Trophoblast cell (in vitro differentiated cells and primary cell): Measurements from ENCODE around the gene SF3A2.

Experiments
- DNase-seq, 2 donors: peaks; one replicate each; pipeline ENCODE4 v3.0.0-alpha.2; 2016
- H2AFZ ChIP-seq: 2 replicates; pipeline ENCODE4 v1.6.1; 2013; ENCODE audit warnings: low read length, moderate library complexity, mild to moderate bottlenecking; ENCODE audit not compliant: insufficient read depth, poor library complexity
- H2AK5ac ChIP-seq: 2 replicates; pipeline ENCODE4 v1.6.1; 2013; ENCODE audit warnings: mild to moderate bottlenecking, low read length
- H2BK120ac ChIP-seq: 2 replicates; pipeline ENCODE4 v1.6.1; 2013; ENCODE audit warnings: low read length, mild to moderate bottlenecking, moderate library complexity; ENCODE audit not compliant: insufficient read depth, poor library complexity
- H2BK12ac ChIP-seq: 2 replicates; pipeline ENCODE4 v1.6.1; 2013; ENCODE audit warnings: mild to moderate bottlenecking, low read length, moderate library complexity
- H2BK5ac ChIP-seq: 2 replicates; pipeline ENCODE4 v1.6.1; 2013; ENCODE audit warnings: low read length, low read depth, moderate library complexity, mild to moderate bottlenecking; ENCODE audit not compliant: poor library complexity
- H3K14ac ChIP-seq: 2 replicates; pipeline ENCODE4 v1.6.1; 2013; ENCODE audit warnings: mild to moderate bottlenecking, low read length
- H3K18ac ChIP-seq: 2 replicates; pipeline ENCODE4 v1.6.1; 2013; ENCODE audit warnings: mild to moderate bottlenecking, low read length
- H3K23ac ChIP-seq: 2 replicates; pipeline ENCODE4 v1.6.1; 2013; ENCODE audit warnings: low read length
- H3K27ac ChIP-seq: 2 replicates; pipeline ENCODE4 v1.5.1; 2013; ENCODE audit warnings: low read depth, mild to moderate bottlenecking, inconsistent platforms, low read length, moderate library complexity
- H3K27me3 ChIP-seq: 2 replicates; pipeline ENCODE4 v1.6.1; 2013; ENCODE audit warnings: inconsistent platforms, mild to moderate bottlenecking, low read length, moderate library complexity; ENCODE audit not compliant: insufficient read depth
- H3K36me3 ChIP-seq, 2 experiments: 1 replicate in 1 of 2; 2 replicates in 1 of 2; pipeline ENCODE4 v1.6.1; 2013; ENCODE audit warnings: low read length in 2 of 2, mild to moderate bottlenecking in 2 of 2, moderate library complexity in 1 of 2; ENCODE audit not compliant: insufficient read depth in 2 of 2, control insufficient read depth in 1 of 2
- H3K4ac ChIP-seq: 2 replicates; pipeline ENCODE4 v1.6.1; 2013; ENCODE audit warnings: low read depth, mild to moderate bottlenecking, low read length, moderate library complexity
- H3K4me1 ChIP-seq, 2 experiments: 1 replicate in 1 of 2; 2 replicates in 1 of 2; pipeline ENCODE4 v1.6.1; 2013; ENCODE audit warnings: low read length in 2 of 2, mild to moderate bottlenecking in 2 of 2, moderate library complexity in 1 of 2; ENCODE audit not compliant: insufficient read depth in 2 of 2, control insufficient read depth in 1 of 2
- H3K4me2 ChIP-seq: 2 replicates; pipeline ENCODE4 v1.6.1; 2013; ENCODE audit warnings: inconsistent platforms, mild to moderate bottlenecking, low read length, moderate library complexity
- H3K4me3 ChIP-seq: 2 replicates; pipeline ENCODE4 v1.5.1; 2013; ENCODE audit warnings: mild to moderate bottlenecking, low read depth, low read length, inconsistent platforms
- H3K79me1 ChIP-seq: one replicate; pipeline ENCODE4 v1.6.1; 2013; ENCODE audit warnings: low read length
- H3K79me2 ChIP-seq: 2 replicates; pipeline ENCODE4 v1.6.1; 2013; ENCODE audit warnings: low read length, mild to moderate bottlenecking; ENCODE audit not compliant: control insufficient read depth, insufficient read depth, poor library complexity
- H3K9ac ChIP-seq: 2 replicates; pipeline ENCODE4 v1.6.1; 2013; ENCODE audit warnings: mild to moderate bottlenecking, low read length
- H3K9me3 ChIP-seq: 2 replicates; pipeline ENCODE4 v1.6.1; 2013; ENCODE audit warnings: low read depth, mild to moderate bottlenecking, control low read depth, inconsistent platforms, low read length; ENCODE audit not compliant: insufficient read depth
- H4K12ac ChIP-seq: 2 replicates; pipeline ENCODE4 v1.6.1; 2013; ENCODE audit warnings: low read depth, mild to moderate bottlenecking, low read length, moderate library complexity
- H4K8ac ChIP-seq: 2 replicates; pipeline ENCODE4 v1.6.1; 2013; ENCODE audit warnings: low read depth, mild to moderate bottlenecking, low read length, moderate library complexity
- H4K91ac ChIP-seq: one replicate; pipeline ENCODE4 v1.6.1; 2013; ENCODE audit warnings: low read depth, mild to moderate bottlenecking, low read length, moderate library complexity
- WGBS: extraction: QIAGEN DNeasy Blood & Tissue Kit; methylation state at CpG from one replicate; pipeline ENCODE4 v1.1.7; 2013; ENCODE audit warnings: missing lambda C conversion rate; ENCODE audit not compliant: insufficient read length, insufficient coverage; ENCODE audit errors: extremely low coverage; 5-methylcytosine and 5-hydroxymethylcytosine counted together

Gene SF3A2

GRCh38 chr19:2201473-2202148 lies 35.0 kb upstream of the SF3A2 start:
- Histone ChIP-seq H3K4me1 (no peaks in the 10 kb centered on the region), H3K36me3 (peaks cover 35 to 44% of the 10 kb centered on the region in 2 experiments), H2BK12ac (no peak overlapping the region), H2BK5ac (no peak overlapping the region), H2AK5ac (no peak overlapping the region), H3K4me3 (no peak overlapping the region), H3K23ac (no peak overlapping the region), H3K9me3 (peaks cover 12% of the 10 kb centered on the region), H2BK120ac (no peak overlapping the region), H3K9ac (no peak overlapping the region), H4K12ac (no peak overlapping the region), H3K27me3 (no peaks in the 10 kb centered on the region), H3K14ac (no peak overlapping the region), H3K18ac (peak overlapping the region; percentile 27), H3K4me2 (no peak overlapping the region), H3K79me1 (no peaks in the 10 kb centered on the region), H3K4ac (no peak overlapping the region), H4K91ac (no peak overlapping the region), H3K27ac (no peak overlapping the region), H4K8ac (no peak overlapping the region), H3K79me2 (no peaks in the 10 kb centered on the region), H2AFZ (no peak overlapping the region)
- WGBS = no CpG with 5 or more reads among the region's 21 CpGs
- DNase-seq = no peak

GRCh38 chr19:2202366-2202765 lies 34.3 kb upstream of the SF3A2 start:
- Histone ChIP-seq H3K4me1 (no peaks in the 10 kb centered on the region), H3K79me1 (no peaks in the 10 kb centered on the region), H3K9ac (no peak overlapping the region), H3K4me2 (no peak overlapping the region), H2BK120ac (no peak overlapping the region), H2AFZ (no peak overlapping the region), H3K27me3 (no peaks in the 10 kb centered on the region), H3K4ac (no peak overlapping the region), H3K9me3 (peaks cover 14% of the 10 kb centered on the region), H4K91ac (no peak overlapping the region), H4K8ac (no peak overlapping the region), H4K12ac (no peak overlapping the region), H3K79me2 (no peaks in the 10 kb centered on the region), H3K36me3 (peaks cover 37 to 43% of the 10 kb centered on the region in 2 experiments), H3K27ac (no peak overlapping the region), H3K14ac (no peak overlapping the region), H3K18ac (no peak overlapping the region), H2AK5ac (no peak overlapping the region), H3K23ac (no peak overlapping the region), H3K4me3 (no peak overlapping the region), H2BK12ac (no peak overlapping the region), H2BK5ac (no peak overlapping the region)
- no peak for DNase-seq
- no CpG with 5 or more reads among the region's 15 CpGs for WGBS

GRCh38 chr19:2207008-2207407 lies 29.6 kb upstream of the SF3A2 start:
- no peak overlapping the region for H3K4ac ChIP-seq
- no peaks in the 10 kb centered on the region for H3K27me3 ChIP-seq
- no peak overlapping the region for H4K8ac ChIP-seq
- no peaks in the 10 kb centered on the region for H3K4me1 ChIP-seq
- no peak overlapping the region for H2BK5ac ChIP-seq
- H4K12ac ChIP-seq = no peak overlapping the region
- no peak overlapping the region for H3K4me3 ChIP-seq
- no peak overlapping the region for H3K27ac ChIP-seq
- no peaks in the 10 kb centered on the region for H3K79me2 ChIP-seq
- no peaks in the 10 kb centered on the region for H3K79me1 ChIP-seq
- no peak overlapping the region for H3K9ac ChIP-seq
- H3K18ac ChIP-seq = no peak overlapping the region
- H3K23ac ChIP-seq = no peak overlapping the region
- no peak overlapping the region for H3K4me2 ChIP-seq
- no peak overlapping the region for H4K91ac ChIP-seq
- no peak overlapping the region for H2BK120ac ChIP-seq
- H2AK5ac ChIP-seq = no peak overlapping the region
- H3K9me3 ChIP-seq = peaks cover 5% of the 10 kb centered on the region
- no CpG with 5 or more reads among the region's 15 CpGs for WGBS
- no peak overlapping the region for H3K14ac ChIP-seq
- DNase-seq = no peak
- H2BK12ac ChIP-seq = no peak overlapping the region
- peaks cover 47 to 58% of the 10 kb centered on the region in 2 experiments for H3K36me3 ChIP-seq
- no peak overlapping the region for H2AFZ ChIP-seq

GRCh38 chr19:2207991-2208860 lies 28.4 kb upstream of the SF3A2 start:
- no CpG with 5 or more reads among the region's 36 CpGs for WGBS
- H3K27me3 ChIP-seq = no peaks in the 10 kb centered on the region
- no peak overlapping the region for H4K12ac ChIP-seq

More at GRCh38 chr19:2207991-2208860, 28.4 kb upstream of the SF3A2 start:
- H2BK5ac ChIP-seq = no peak overlapping the region
- peaks cover 5% of the 10 kb centered on the region for H3K9me3 ChIP-seq
- no peaks in the 10 kb centered on the region for H3K4me1 ChIP-seq
- peaks cover 53 to 61% of the 10 kb centered on the region in 2 experiments for H3K36me3 ChIP-seq
- no peak overlapping the region for H2BK120ac ChIP-seq
- no peak overlapping the region for H3K18ac ChIP-seq
- no peak overlapping the region for H4K91ac ChIP-seq
- no peaks in the 10 kb centered on the region for H3K79me2 ChIP-seq
- H3K79me1 ChIP-seq = no peaks in the 10 kb centered on the region
- no peak overlapping the region for H3K4me3 ChIP-seq
- peak in 1 of 2 donors; percentile 3 for DNase-seq
- H3K27ac ChIP-seq = no peak overlapping the region
- no peak overlapping the region for H4K8ac ChIP-seq
- no peak overlapping the region for H3K4ac ChIP-seq
- no peak overlapping the region for H2AK5ac ChIP-seq
- H3K23ac ChIP-seq = no peak overlapping the region
- H3K9ac ChIP-seq = no peak overlapping the region
- H3K4me2 ChIP-seq = no peak overlapping the region
- no peak overlapping the region for H3K14ac ChIP-seq
- H2AFZ ChIP-seq = no peak overlapping the region
- no peak overlapping the region for H2BK12ac ChIP-seq
